GM23248 (cell line): ENCODE measurements around the gene BSG.

Experiments used
- EZH2 ChIP-seq: fragments of 200-600 bp; sonication (generic); IDR thresholded peaks from 2 replicates; pipeline ENCODE4 v1.6.1; 2018; ENCODE audit warnings: antibody characterized with exemption, mild to moderate bottlenecking; ENCODE audit not compliant: insufficient read depth, poor library complexity, severe bottlenecking
- EZH2phosphoT487 ChIP-seq: fragments of 200-600 bp; sonication (generic); IDR thresholded peaks from 2 replicates; pipeline ENCODE4 v1.6.1; 2018; ENCODE audit warnings: antibody characterized with exemption, moderate library complexity, mild to moderate bottlenecking, low read depth; ENCODE audit not compliant: insufficient read depth

DNA sequence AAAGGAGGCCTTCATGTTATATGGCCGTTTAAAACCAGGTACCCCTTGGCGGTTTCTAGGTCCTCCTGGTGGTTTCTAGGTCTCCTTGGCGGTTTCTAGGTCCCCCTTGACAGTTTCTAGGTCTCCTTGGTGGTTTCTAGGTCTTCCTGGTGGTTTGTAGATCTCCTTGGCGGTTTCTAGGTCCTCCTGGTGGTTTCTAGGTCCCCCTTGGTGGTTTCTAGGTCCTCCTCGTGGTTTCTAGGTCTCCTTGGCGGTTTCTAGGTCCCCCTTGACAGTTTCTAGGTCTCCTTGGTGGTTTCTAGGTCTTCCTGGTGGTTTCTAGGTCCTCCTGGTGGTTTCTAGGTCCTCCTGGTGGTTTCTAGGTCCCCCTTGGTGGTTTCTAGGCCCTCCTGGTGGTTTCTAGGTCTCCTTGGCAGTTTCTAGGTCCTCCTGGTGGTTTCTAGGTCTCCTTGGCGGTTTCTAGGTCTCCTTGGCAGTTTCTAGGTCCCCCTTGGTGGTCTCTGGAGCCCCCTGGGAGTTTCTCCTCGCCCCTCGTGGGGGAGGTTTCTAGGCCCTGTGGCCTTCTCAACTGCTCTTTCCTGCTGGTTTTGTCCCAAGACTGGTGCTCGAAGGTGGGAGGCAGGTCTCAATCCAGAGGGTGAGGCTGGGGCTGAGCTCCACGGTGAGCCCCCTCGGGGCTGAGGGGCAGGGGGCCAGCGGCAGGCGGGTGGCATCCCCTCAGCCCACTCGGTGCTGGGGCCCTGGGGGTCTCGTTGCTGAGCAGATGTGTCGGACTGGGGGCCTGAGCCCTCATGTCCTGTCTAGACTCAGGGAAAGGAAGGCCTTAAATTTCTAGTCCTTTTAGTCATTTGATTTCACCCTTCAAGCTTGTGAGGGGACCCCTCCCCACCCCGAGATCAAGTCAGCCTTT, 25.3 kb downstream of the BSG start:
- TF ChIP-seq EZH2 (no peak), EZH2phosphoT487 (no peak)
